Subcutaneous abdominal adipose tissue (tissue), 5 donors: Measurements from ENCODE around the gene SLC37A4.
"Not testable (repeated sequence)": the region's sequence is repeated elsewhere in the genome, so short reads cannot be mapped to it uniquely, and the experiment has no call there.

ENCODE experiments used
- H3K27ac ChIP-seq: one replicate; pipeline ENCODE4 v1.7.0; 2013; ENCODE audit warnings: low read depth, mild to moderate bottlenecking, inconsistent platforms, low read length, moderate library complexity
- H3K27me3 ChIP-seq, 5 donors: one replicate each; pipeline ENCODE4 v1.7.0; 2013; ENCODE audit warnings: low read length in 5 of 5, inconsistent platforms in 1 of 5; ENCODE audit not compliant: control insufficient read depth in 5 of 5, insufficient read depth in 4 of 5
- H3K36me3 ChIP-seq, 5 donors: one replicate each; pipeline ENCODE4 v1.7.0; 2013; ENCODE audit warnings: low read length in 5 of 5; ENCODE audit not compliant: control insufficient read depth in 5 of 5, insufficient read depth in 5 of 5
- H3K4me1 ChIP-seq, 5 donors: one replicate each; pipeline ENCODE4 v1.7.0; 2013; ENCODE audit warnings: low read length in 5 of 5, mild to moderate bottlenecking in 3 of 5, moderate library complexity in 1 of 5; ENCODE audit not compliant: control insufficient read depth in 5 of 5, insufficient read depth in 5 of 5
- H3K4me3 ChIP-seq, 5 donors: one replicate each; pipeline ENCODE4 v1.7.0; 2013; ENCODE audit warnings: low read length in 5 of 5, low read depth in 1 of 5
- H3K9ac ChIP-seq, 5 donors: one replicate each; pipeline ENCODE4 v1.7.0; 2013; ENCODE audit warnings: low read length in 5 of 5, mild to moderate bottlenecking in 4 of 5, moderate library complexity in 3 of 5
- H3K9me3 ChIP-seq, 5 donors: one replicate each; pipeline ENCODE4 v1.7.0; 2013; ENCODE audit warnings: low read length in 5 of 5; ENCODE audit not compliant: control insufficient read depth in 5 of 5
- donor health status: healthy.
- donor health status: healthy.
- donor health status: healthy.
- donor health status: healthy.
- donor health status: healthy.

SLC37A4 gene

DNA sequence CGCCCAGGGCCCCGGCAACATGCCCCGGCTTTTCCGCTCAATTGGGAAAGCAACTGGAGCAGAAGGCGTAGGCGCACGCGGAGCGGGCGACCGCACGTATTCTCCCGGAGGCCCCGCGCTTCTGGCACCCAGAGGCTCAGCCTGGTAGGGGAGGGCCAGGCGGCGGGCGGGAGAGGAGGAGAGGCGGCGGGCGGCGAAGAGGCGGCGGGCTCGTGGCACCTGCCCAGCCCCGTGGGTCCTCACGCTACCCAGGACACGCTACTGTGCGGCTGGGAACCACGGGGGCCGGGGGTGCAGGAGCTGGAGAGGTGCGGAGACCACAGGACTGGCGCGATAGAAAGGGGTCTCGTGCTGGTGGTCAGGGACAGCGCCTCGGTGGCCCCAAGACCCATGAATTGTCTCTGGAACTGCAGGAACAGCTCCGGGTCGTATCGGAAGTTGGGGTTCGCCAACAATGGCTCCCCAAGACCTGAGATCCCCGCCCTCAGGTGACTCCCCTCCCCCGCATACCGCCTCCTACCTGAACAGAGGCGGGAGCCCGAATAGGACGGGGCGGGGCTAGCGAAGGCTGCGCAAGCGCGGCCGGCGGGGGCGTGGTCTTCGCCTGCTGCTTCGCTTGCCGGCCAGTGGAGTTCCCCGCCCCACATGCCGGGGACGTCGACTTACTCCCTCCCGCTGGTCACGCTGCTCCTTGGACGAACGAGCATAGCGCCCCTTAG is at the start of gene SLC37A4:
TSS of gene SLC37A4 (minus strand) at position 549 of the 719 bp plus-strand sequence.
- H3K27ac ChIP-seq = peak within 1 kb of the TSS; percentile 62
- no peaks in the 10 kb centered on the region for H3K9me3 ChIP-seq
- H3K27me3 ChIP-seq = no peaks in the 10 kb centered on the region
- H3K36me3 ChIP-seq = peaks cover 0 to 17% (median 13%) of the 10 kb centered on the region in 5 donors
- peak within 1 kb of the TSS in 4 of 5 donors; percentile 43 to 90 (median 77) for H3K9ac ChIP-seq
- peak within 1 kb of the TSS; percentile 71 to 90 (median 82) for H3K4me3 ChIP-seq
- peaks cover 0 to 40% (median 27%) of the 10 kb centered on the region in 5 donors for H3K4me1 ChIP-seq

- H3K9ac ChIP-seq = no peak overlapping the region
- no peaks in the 10 kb centered on the region for H3K27me3 ChIP-seq
- no peaks in the 10 kb centered on the region for H3K4me1 ChIP-seq
- H3K4me3 ChIP-seq = no peak overlapping the region
- H3K27ac ChIP-seq = no peak overlapping the region
- no peaks in the 10 kb centered on the region for H3K9me3 ChIP-seq
- H3K36me3 ChIP-seq = peaks cover 5 to 77% (median 66%) of the 10 kb centered on the region in 5 donors
These were observed 48.2 kb upstream of the SLC37A4 start for GRCh38 chr11:119078675-119079420.

- no peaks in the 10 kb centered on the region for H3K9me3 ChIP-seq
- H3K4me3 ChIP-seq = no peak overlapping the region
- no peak overlapping the region for H3K9ac ChIP-seq
- no peak overlapping the region for H3K27ac ChIP-seq
- peaks cover 7 to 87% (median 76%) of the 10 kb centered on the region in 5 donors for H3K36me3 ChIP-seq
- H3K4me1 ChIP-seq = no peaks in the 10 kb centered on the region
- no peaks in the 10 kb centered on the region for H3K27me3 ChIP-seq
These were observed 47.2 kb upstream of the SLC37A4 start for GRCh38 chr11:119077839-119078238.

- H3K9ac ChIP-seq = peak within 1 kb of the TSS; percentile 77 to 98 (median 94)
- H3K9me3 ChIP-seq = no peaks in the 10 kb centered on the region
- peaks cover 3 to 25% (median 19%) of the 10 kb centered on the region in 5 donors for H3K36me3 ChIP-seq
- peaks cover 2 to 35% (median 25%) of the 10 kb centered on the region in 5 donors for H3K4me1 ChIP-seq
- H3K4me3 ChIP-seq = peak within 1 kb of the TSS; percentile 74 to 98 (median 97)
- H3K27me3 ChIP-seq = no peaks in the 10 kb centered on the region
- peak within 1 kb of the TSS; percentile 78 for H3K27ac ChIP-seq
These were observed 36.9 kb upstream of the SLC37A4 start, which contains the start of gene VPS11 for GRCh38 chr11:119067371-119068222. VPS11 (plus strand) TSS chr11:119067818; CDS start chr11:119067824, 6 bp downstream.

DNA sequence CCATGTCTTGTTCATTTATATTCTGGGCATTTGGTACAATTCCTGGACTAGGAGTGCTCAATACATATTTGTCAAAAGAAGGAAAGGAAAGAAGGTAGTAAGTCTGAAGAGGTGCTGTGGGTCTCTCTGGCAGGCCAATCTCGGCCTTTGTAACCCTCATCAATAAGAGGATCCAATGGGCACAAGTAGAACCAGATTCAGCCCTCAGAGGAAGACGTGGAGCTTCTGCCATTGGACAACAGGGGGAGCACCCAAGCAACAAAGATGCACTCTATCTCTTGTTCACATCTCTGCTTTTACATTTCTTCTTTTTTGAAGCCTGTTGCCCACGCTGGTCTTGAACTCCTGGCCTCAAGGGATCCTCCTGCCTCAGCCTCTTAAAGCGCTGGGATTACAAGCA is 34.7 kb upstream of the SLC37A4 start:
- Histone ChIP-seq H3K4me3 (no peak overlapping the region), H3K27ac (no peak overlapping the region), H3K9me3 (no peaks in the 10 kb centered on the region), H3K9ac (no peak overlapping the region), H3K4me1 (peaks cover 2 to 38% (median 25%) of the 10 kb centered on the region in 5 donors), H3K36me3 (peaks cover 0 to 5% (median 4%) of the 10 kb centered on the region in 5 donors), H3K27me3 (no peaks in the 10 kb centered on the region)

GRCh38 chr11:119062779-119063178 is 32.1 kb upstream of the SLC37A4 start:
- H3K36me3 ChIP-seq = no peaks in the 10 kb centered on the region
- H3K4me3 ChIP-seq = no peak overlapping the region
- no peak overlapping the region for H3K27ac ChIP-seq
- H3K9ac ChIP-seq = no peak overlapping the region
- no peaks in the 10 kb centered on the region for H3K27me3 ChIP-seq
- no peaks in the 10 kb centered on the region for H3K9me3 ChIP-seq
- H3K4me1 ChIP-seq = peaks cover 0 to 24% (median 17%) of the 10 kb centered on the region in 5 donors

DNA sequence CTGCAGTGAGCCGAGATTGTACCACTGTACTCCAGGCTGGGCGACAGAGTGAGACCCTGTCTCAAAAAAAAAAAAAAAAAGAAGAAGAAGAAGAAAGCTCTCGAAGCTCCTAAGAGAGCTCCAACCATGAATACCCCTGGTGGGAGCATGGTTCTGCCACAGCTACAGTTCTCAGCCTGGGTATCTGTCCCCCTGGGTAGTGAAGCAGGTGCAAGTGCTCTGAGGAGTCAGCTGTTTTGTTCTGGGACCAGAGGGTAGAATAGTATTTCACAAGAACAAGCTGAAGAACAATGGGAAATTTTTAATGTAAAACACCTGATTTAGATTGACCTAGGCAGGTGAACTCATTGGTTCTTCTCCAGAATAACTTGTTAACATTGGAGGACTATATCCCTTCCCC is 30.6 kb upstream of the SLC37A4 start:
- H3K9me3 ChIP-seq = no peaks in the 10 kb centered on the region
- no peaks in the 10 kb centered on the region for H3K36me3 ChIP-seq
- no peak overlapping the region for H3K27ac ChIP-seq
- H3K4me1 ChIP-seq = peaks cover 0 to 25% (median 15%) of the 10 kb centered on the region in 5 donors
- no peak overlapping the region for H3K4me3 ChIP-seq
- no peak overlapping the region for H3K9ac ChIP-seq
- no peaks in the 10 kb centered on the region for H3K27me3 ChIP-seq

GRCh38 chr11:119059128-119059527 is 28.5 kb upstream of the SLC37A4 start:
- H3K4me1 ChIP-seq = peaks cover 6 to 26% (median 24%) of the 10 kb centered on the region in 5 donors

GRCh38 chr11:119057000-119057769 is 26.5 kb upstream of the SLC37A4 start, which contains the start of gene HYOU1:
HYOU1 (minus strand) TSS chr11:119057205; CDS start chr11:119056160, 1,045 bp downstream.
- Histone ChIP-seq H3K27ac (peak within 1 kb of the TSS; percentile 79), H3K4me3 (peak within 1 kb of the TSS; percentile 78 to 86 (median 81)), H3K27me3 (no peaks in the 10 kb centered on the region), H3K9me3 (no peaks in the 10 kb centered on the region), H3K9ac (peak within 1 kb of the TSS; percentile 63 to 90 (median 77)), H3K4me1 (peaks cover 6 to 24% (median 21%) of the 10 kb centered on the region in 5 donors), H3K36me3 (peaks cover 0 to 33% (median 31%) of the 10 kb centered on the region in 5 donors)

More at GRCh38 chr11:119059128-119059527, 28.5 kb upstream of the SLC37A4 start:
- peaks cover 0 to 14% (median 12%) of the 10 kb centered on the region in 5 donors for H3K36me3 ChIP-seq
- not testable (repeated sequence) for H3K27me3 ChIP-seq, H3K9me3 ChIP-seq, H3K27ac ChIP-seq, H3K9ac ChIP-seq, H3K4me3 ChIP-seq
